Parathyroid adenoma (tissue), 2 donors: Measurements from ENCODE around the gene CD74.

Source experiments
- H2AFZ ChIP-seq: fragments of 300-600 bp; sonication (generic); one replicate; pipeline ENCODE4 v1.7.0; 2017; ENCODE audit warnings: antibody characterized with exemption, mild to moderate bottlenecking
- H3K27ac ChIP-seq: fragments of 300-600 bp; sonication (generic); one replicate; pipeline ENCODE4 v1.7.0; 2017
- H3K27me3 ChIP-seq: fragments of 300-600 bp; sonication (generic); one replicate; pipeline ENCODE4 v1.7.0; 2017; ENCODE audit warnings: low read length; ENCODE audit not compliant: control insufficient read depth, insufficient read depth
- H3K36me3 ChIP-seq: fragments of 300-600 bp; sonication (generic); one replicate; pipeline ENCODE4 v1.7.0; 2017; ENCODE audit warnings: low read length; ENCODE audit not compliant: control insufficient read depth, insufficient read depth
- H3K4me1 ChIP-seq: fragments of 300-600 bp; sonication (generic); one replicate; pipeline ENCODE4 v1.7.0; 2017; ENCODE audit warnings: control low read depth
- H3K4me2 ChIP-seq: fragments of 300-600 bp; sonication (generic); one replicate; pipeline ENCODE4 v1.7.0; 2017; ENCODE audit warnings: low read length
- H3K4me3 ChIP-seq: fragments of 300-600 bp; sonication (generic); one replicate; pipeline ENCODE4 v1.7.0; 2017; ENCODE audit warnings: low read depth, low read length
- H3K79me2 ChIP-seq: fragments of 300-600 bp; sonication (generic); one replicate; pipeline ENCODE4 v1.7.0; 2017; ENCODE audit warnings: control low read depth
- H3K9ac ChIP-seq: fragments of 300-600 bp; sonication (generic); one replicate; pipeline ENCODE4 v1.7.0; 2017; ENCODE audit warnings: mild to moderate bottlenecking
- H3K9me3 ChIP-seq: fragments of 300-600 bp; sonication (generic); one replicate; pipeline ENCODE4 v1.7.0; 2017; ENCODE audit warnings: low read length; ENCODE audit not compliant: control insufficient read depth
- CTCF ChIP-seq: fragments of 300-600 bp; sonication (generic); IDR thresholded peaks from one replicate; pipeline ENCODE4 v1.7.0; 2017; ENCODE audit warnings: antibody characterized with exemption, mild to moderate bottlenecking
- donor health status: primary hyperparathyroidism.

The CD74 gene

GRCh38 chr5:150404121-150404520, 8.6 kb downstream of the CD74 start:
- H3K9me3 ChIP-seq, result no peaks in the 10 kb centered on the region
- H3K4me3 ChIP-seq, result no peak overlapping the region
- H3K36me3 ChIP-seq, result no peaks in the 10 kb centered on the region
- H3K27me3 ChIP-seq, result no peaks in the 10 kb centered on the region
- H3K9ac ChIP-seq, result no peak overlapping the region
- TF ChIP-seq CTCF, result no peak
- H3K79me2 ChIP-seq, result no peaks in the 10 kb centered on the region
- no peaks in the 10 kb centered on the region for H3K4me1 ChIP-seq
- no peak overlapping the region for H3K27ac ChIP-seq
- H2AFZ ChIP-seq, result no peak overlapping the region
- H3K4me2 ChIP-seq, result no peak overlapping the region

- no peak overlapping the region for H3K4me3 ChIP-seq
- no peaks in the 10 kb centered on the region for H3K36me3 ChIP-seq
- H3K4me2 ChIP-seq, result no peak overlapping the region
- H3K27me3 ChIP-seq, result no peaks in the 10 kb centered on the region
- H3K4me1 ChIP-seq, result no peaks in the 10 kb centered on the region
- no peaks in the 10 kb centered on the region for H3K79me2 ChIP-seq
- H3K9me3 ChIP-seq, result no peaks in the 10 kb centered on the region
- TF ChIP-seq CTCF, result no peak
- no peak overlapping the region for H3K9ac ChIP-seq
- no peak overlapping the region for H3K27ac ChIP-seq
- no peak overlapping the region for H2AFZ ChIP-seq
Observed at GRCh38 chr5:150402901-150403342, 9.8 kb downstream of the CD74 start.

GRCh38 chr5:150402229-150402773, 10.4 kb downstream of the CD74 start:
- H2AFZ ChIP-seq, result no peak overlapping the region
- no peak overlapping the region for H3K9ac ChIP-seq
- H3K27ac ChIP-seq, result no peak overlapping the region
- TF ChIP-seq CTCF, result no peak
- H3K79me2 ChIP-seq, result no peaks in the 10 kb centered on the region
- no peak overlapping the region for H3K4me3 ChIP-seq
- H3K4me2 ChIP-seq, result no peak overlapping the region
- H3K36me3 ChIP-seq, result no peaks in the 10 kb centered on the region
- no peaks in the 10 kb centered on the region for H3K9me3 ChIP-seq
- H3K27me3 ChIP-seq, result no peaks in the 10 kb centered on the region
- H3K4me1 ChIP-seq, result no peaks in the 10 kb centered on the region

- no peak overlapping the region for H3K9ac ChIP-seq
- H3K4me3 ChIP-seq, result no peak overlapping the region
- no peaks in the 10 kb centered on the region for H3K36me3 ChIP-seq
- no peaks in the 10 kb centered on the region for H3K9me3 ChIP-seq
- no peak for TF ChIP-seq CTCF
- no peak overlapping the region for H3K27ac ChIP-seq
- no peaks in the 10 kb centered on the region for H3K79me2 ChIP-seq
- no peak overlapping the region for H2AFZ ChIP-seq
- H3K4me1 ChIP-seq, result no peaks in the 10 kb centered on the region
- H3K27me3 ChIP-seq, result no peaks in the 10 kb centered on the region
- no peak overlapping the region for H3K4me2 ChIP-seq
Observed at GRCh38 chr5:150401376-150402228, 11.1 kb downstream of the CD74 start.

GRCh38 chr5:150401076-150401375, 11.7 kb downstream of the CD74 start:
- no peak overlapping the region for H3K27ac ChIP-seq
- H3K79me2 ChIP-seq, result no peaks in the 10 kb centered on the region
- H2AFZ ChIP-seq, result no peak overlapping the region
- H3K4me1 ChIP-seq, result no peaks in the 10 kb centered on the region
- no peaks in the 10 kb centered on the region for H3K27me3 ChIP-seq
- H3K4me2 ChIP-seq, result no peak overlapping the region
- H3K4me3 ChIP-seq, result no peak overlapping the region
- H3K9me3 ChIP-seq, result no peaks in the 10 kb centered on the region
- TF ChIP-seq CTCF, result no peak
- no peak overlapping the region for H3K9ac ChIP-seq
- no peaks in the 10 kb centered on the region for H3K36me3 ChIP-seq
